ENCODE measurements around the gene PIK3R1. TPM values are rescaled to one million over a fixed set of nuclear protein-coding genes. Genes with fewer than 3 reads are reported as not detected.
A peak's percentile ranks its signal among the peaks of the same experiment; 100 is the strongest.

The PIK3R1 gene
- total RNA-seq, 1 donor, result 26.8 TPM

GRCh38 chr5:68290260-68290674, 74.7 kb downstream of the PIK3R1 start:
- Histone ChIP-seq H3K27me3 (ENCODE audit: insufficient read depth, low read length) (no peaks in the 10 kb centered on the region), H3K36me3 (ENCODE audit: insufficient read depth, low read length) (peaks cover 20% of the 10 kb centered on the region), H2AFZ (ENCODE audit: low read length) (no peak overlapping the region), H3K4me3 (ENCODE audit: insufficient read depth, low read length) (peak overlapping the region; percentile 31), H3K79me2 (ENCODE audit: insufficient read depth, low read length) (peaks cover 13% of the 10 kb centered on the region), H3K4me2 (ENCODE audit: insufficient read depth, low read length) (peak overlapping the region; percentile 89), H4K20me1 (ENCODE audit: insufficient read depth, low read length) (no peaks in the 10 kb centered on the region), H3K9me3 (ENCODE audit: low read depth, low read length) (no peaks in the 10 kb centered on the region), H3K27ac (ENCODE audit: low read depth, low read length) (no peak overlapping the region), H3K4me1 (ENCODE audit: insufficient read depth, low read length) (peaks cover 46% of the 10 kb centered on the region)
- no peak for TF ChIP-seq CTCF (IDR thresholded peaks at IDR 0.05; ENCODE audit: extremely low read depth, low read depth, low read length)
- peak; percentile 66 for DNase-seq (ENCODE audit: insufficient read length, low spot score, missing footprints)

- no peaks in the 10 kb centered on the region for H3K9me3 ChIP-seq (ENCODE audit: low read depth, low read length)
- H2AFZ ChIP-seq (ENCODE audit: low read length), result no peak overlapping the region
- peak overlapping the region; percentile 89 for H3K4me2 ChIP-seq (ENCODE audit: insufficient read depth, low read length)
- no peak overlapping the region for H3K27ac ChIP-seq (ENCODE audit: low read depth, low read length)
- no peaks in the 10 kb centered on the region for H3K27me3 ChIP-seq (ENCODE audit: insufficient read depth, low read length)
- H4K20me1 ChIP-seq (ENCODE audit: insufficient read depth, low read length), result no peaks in the 10 kb centered on the region
- no peak for DNase-seq (ENCODE audit: insufficient read length, low spot score, missing footprints)
- no peak for TF ChIP-seq CTCF (IDR thresholded peaks at IDR 0.05; ENCODE audit: extremely low read depth, low read depth, low read length)
- peaks cover 26% of the 10 kb centered on the region for H3K36me3 ChIP-seq (ENCODE audit: insufficient read depth, low read length)
- peak overlapping the region; percentile 31 for H3K4me3 ChIP-seq (ENCODE audit: insufficient read depth, low read length)
- peaks cover 13% of the 10 kb centered on the region for H3K79me2 ChIP-seq (ENCODE audit: insufficient read depth, low read length)
- peaks cover 46% of the 10 kb centered on the region for H3K4me1 ChIP-seq (ENCODE audit: insufficient read depth, low read length)
These were observed 75.3 kb downstream of the PIK3R1 start for GRCh38 chr5:68290847-68291246.

- Histone ChIP-seq H3K79me2 (ENCODE audit: insufficient read depth, low read length) (peaks cover 13% of the 10 kb centered on the region), H3K36me3 (ENCODE audit: insufficient read depth, low read length) (peaks cover 39% of the 10 kb centered on the region), H3K4me1 (ENCODE audit: insufficient read depth, low read length) (peaks cover 40% of the 10 kb centered on the region), H3K27me3 (ENCODE audit: insufficient read depth, low read length) (no peaks in the 10 kb centered on the region), H3K4me2 (ENCODE audit: insufficient read depth, low read length) (peak overlapping the region; percentile 67), H4K20me1 (ENCODE audit: insufficient read depth, low read length) (no peaks in the 10 kb centered on the region), H3K9me3 (ENCODE audit: low read depth, low read length) (no peaks in the 10 kb centered on the region), H2AFZ (ENCODE audit: low read length) (no peak overlapping the region), H3K27ac (ENCODE audit: low read depth, low read length) (no peak overlapping the region), H3K4me3 (ENCODE audit: insufficient read depth, low read length) (peak overlapping the region; percentile 16)
- no peak for TF ChIP-seq CTCF (IDR thresholded peaks at IDR 0.05; ENCODE audit: extremely low read depth, low read depth, low read length)
- peak; percentile 73 for DNase-seq (ENCODE audit: insufficient read length, low spot score, missing footprints)
These were observed 76.8 kb downstream of the PIK3R1 start for GRCh38 chr5:68292316-68292715.

- H3K27ac ChIP-seq (ENCODE audit: low read depth, low read length), result no peak overlapping the region
- DNase-seq (ENCODE audit: insufficient read length, low spot score, missing footprints), result no peak
- peaks cover 51% of the 10 kb centered on the region for H3K36me3 ChIP-seq (ENCODE audit: insufficient read depth, low read length)
- TF ChIP-seq CTCF (IDR thresholded peaks at IDR 0.05; ENCODE audit: extremely low read depth, low read depth, low read length), result no peak
- no peak overlapping the region for H2AFZ ChIP-seq (ENCODE audit: low read length)
- peaks cover 2% of the 10 kb centered on the region for H3K79me2 ChIP-seq (ENCODE audit: insufficient read depth, low read length)
- no peak overlapping the region for H3K4me2 ChIP-seq (ENCODE audit: insufficient read depth, low read length)
- H3K4me1 ChIP-seq (ENCODE audit: insufficient read depth, low read length), result peaks cover 22% of the 10 kb centered on the region
- H3K9me3 ChIP-seq (ENCODE audit: low read depth, low read length), result no peaks in the 10 kb centered on the region
- no peaks in the 10 kb centered on the region for H4K20me1 ChIP-seq (ENCODE audit: insufficient read depth, low read length)
- no peaks in the 10 kb centered on the region for H3K27me3 ChIP-seq (ENCODE audit: insufficient read depth, low read length)
- H3K4me3 ChIP-seq (ENCODE audit: insufficient read depth, low read length), result no peak overlapping the region
These were observed 80.2 kb downstream of the PIK3R1 start for GRCh38 chr5:68295772-68296171.
